Measurements from ENCODE around the gene SLC25A31.

SLC25A31 gene

DNA sequence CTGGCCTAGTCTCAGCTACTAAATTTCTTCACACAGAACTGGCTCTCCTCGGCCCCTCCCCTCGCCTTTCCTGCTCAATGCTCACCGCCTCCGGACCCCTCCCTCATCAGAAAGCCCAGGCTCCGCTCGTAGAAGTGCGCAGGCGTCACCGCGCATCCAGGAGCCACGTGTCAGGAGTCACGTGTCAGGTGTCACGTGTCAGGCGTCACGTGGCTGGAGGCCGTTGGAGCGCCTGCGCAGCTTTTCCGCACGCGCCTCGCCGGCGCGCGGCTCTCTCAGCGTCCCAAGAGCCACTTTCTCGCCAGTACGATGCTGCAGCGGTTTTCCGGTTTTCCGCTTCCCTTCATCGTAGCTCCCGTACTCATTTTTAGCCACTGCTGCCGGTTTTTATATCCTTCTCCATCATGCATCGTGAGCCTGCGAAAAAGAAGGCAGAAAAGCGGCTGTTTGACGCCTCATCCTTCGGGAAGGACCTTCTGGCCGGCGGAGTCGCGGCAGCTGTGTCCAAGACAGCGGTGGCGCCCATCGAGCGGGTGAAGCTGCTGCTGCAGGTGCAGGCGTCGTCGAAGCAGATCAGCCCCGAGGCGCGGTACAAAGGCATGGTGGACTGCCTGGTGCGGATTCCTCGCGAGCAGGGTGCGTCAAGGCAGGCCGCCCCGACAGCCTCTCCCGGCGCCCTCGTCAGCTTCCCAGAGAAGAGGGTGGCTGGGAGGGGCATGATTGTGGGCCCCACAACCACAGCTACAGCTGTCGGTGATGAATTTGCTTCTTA is at the start of gene SLC25A31:
SLC25A31 (plus strand) TSS at position 259 of the 772 bp plus-strand sequence; CDS start at position 405, 146 bp downstream.
- no peak within 1 kb of the TSS for H3K4me3 ChIP-seq (ENCODE audit: low read depth, low read length)
- TF ChIP-seq, protein P1, sequence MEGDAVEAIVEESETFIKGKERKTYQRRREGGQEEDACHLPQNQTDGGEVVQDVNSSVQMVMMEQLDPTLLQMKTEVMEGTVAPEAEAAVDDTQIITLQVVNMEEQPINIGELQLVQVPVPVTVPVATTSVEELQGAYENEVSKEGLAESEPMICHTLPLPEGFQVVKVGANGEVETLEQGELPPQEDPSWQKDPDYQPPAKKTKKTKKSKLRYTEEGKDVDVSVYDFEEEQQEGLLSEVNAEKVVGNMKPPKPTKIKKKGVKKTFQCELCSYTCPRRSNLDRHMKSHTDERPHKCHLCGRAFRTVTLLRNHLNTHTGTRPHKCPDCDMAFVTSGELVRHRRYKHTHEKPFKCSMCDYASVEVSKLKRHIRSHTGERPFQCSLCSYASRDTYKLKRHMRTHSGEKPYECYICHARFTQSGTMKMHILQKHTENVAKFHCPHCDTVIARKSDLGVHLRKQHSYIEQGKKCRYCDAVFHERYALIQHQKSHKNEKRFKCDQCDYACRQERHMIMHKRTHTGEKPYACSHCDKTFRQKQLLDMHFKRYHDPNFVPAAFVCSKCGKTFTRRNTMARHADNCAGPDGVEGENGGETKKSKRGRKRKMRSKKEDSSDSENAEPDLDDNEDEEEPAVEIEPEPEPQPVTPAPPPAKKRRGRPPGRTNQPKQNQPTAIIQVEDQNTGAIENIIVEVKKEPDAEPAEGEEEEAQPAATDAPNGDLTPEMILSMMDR (IDR thresholded peaks at IDR 0.05; ENCODE audit: low read depth, low read length, missing control alignments) = no peak
- in situ Hi-C loops (cut with HindIII; ENCODE audit: low sequenced_read_pairs) = no loop called here
- no peak for DNase-seq (ENCODE audit: low read depth)

DNA sequence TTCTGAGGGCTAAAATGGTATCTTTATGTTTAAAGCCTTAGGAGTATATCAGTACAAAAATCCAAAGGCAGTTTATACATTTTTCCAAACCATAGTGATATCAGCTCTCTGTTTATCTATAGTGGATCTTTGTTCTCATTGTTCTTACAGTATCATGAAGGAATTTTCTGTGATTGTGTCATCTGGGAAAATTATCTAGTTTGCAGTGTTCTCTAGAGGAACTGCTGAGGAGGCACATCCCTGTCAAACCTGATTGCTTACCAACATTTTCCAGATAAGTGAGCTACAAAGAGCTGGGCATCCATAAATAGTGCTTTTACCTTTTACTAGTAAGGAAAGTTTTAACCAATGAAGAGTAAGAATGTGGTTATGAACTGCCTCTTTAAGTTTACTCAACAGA is 44.9 kb upstream of the SLC25A31 start:
- TF ChIP-seq, protein P1 (IDR thresholded peaks at IDR 0.05; ENCODE audit: low read depth, low read length, missing control alignments) = no peak
- H3K4me3 ChIP-seq (ENCODE audit: low read depth, low read length) = no peak overlapping the region
- in situ Hi-C loops (cut with HindIII; ENCODE audit: low sequenced_read_pairs) = no loop called here
- DNase-seq (ENCODE audit: low read depth) = no peak

DNA sequence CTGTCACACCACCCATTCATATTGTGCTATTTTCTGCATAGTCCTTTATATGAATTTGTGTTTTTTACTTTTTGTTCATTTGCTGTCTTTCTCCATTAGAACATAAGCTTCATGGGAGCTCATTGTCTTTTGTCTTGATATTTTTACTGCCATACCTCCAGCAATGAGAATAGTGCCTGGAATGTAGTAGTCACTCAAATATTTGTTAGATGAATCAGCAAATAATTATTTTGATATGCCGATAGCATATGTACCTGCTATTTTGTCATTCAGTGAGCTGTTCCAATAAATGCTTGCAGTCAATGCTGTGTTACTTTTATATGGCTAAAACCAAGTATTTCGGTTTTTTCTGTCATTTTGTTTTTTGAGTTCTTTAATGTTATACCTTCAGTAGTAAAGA is 43.5 kb upstream of the SLC25A31 start:
- in situ Hi-C loops (cut with HindIII; ENCODE audit: low sequenced_read_pairs) = no loop called here
- H3K4me3 ChIP-seq (ENCODE audit: low read depth, low read length) = no peak overlapping the region
- DNase-seq (ENCODE audit: low read depth) = no peak
- TF ChIP-seq, protein P1 (IDR thresholded peaks at IDR 0.05; ENCODE audit: low read depth, low read length, missing control alignments) = no peak

DNA sequence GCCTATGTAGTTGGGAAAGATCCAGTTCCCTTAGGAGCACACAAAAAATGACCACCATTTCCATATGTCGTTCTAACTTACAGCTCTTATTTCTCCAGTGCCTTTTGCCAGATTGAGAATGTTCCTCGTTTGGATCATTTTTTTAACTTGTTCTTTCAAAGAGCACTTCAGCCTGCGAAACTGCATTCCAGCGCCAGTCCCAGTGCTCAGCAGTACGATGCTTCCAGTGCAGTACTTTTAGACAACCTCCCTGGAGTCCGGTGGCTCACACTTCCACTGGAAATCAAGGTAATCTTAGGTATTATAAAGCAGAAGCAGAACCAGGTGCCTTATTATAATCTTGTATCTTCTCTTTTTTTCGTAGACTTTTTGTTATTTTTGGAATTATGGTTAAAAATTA is 42.6 kb upstream of the SLC25A31 start:
- H3K4me3 ChIP-seq (ENCODE audit: low read depth, low read length) = no peak overlapping the region
- TF ChIP-seq, protein P1 (IDR thresholded peaks at IDR 0.05; ENCODE audit: low read depth, low read length, missing control alignments) = no peak
- no peak for DNase-seq (ENCODE audit: low read depth)
- in situ Hi-C loops (cut with HindIII; ENCODE audit: low sequenced_read_pairs) = no loop called here

DNA sequence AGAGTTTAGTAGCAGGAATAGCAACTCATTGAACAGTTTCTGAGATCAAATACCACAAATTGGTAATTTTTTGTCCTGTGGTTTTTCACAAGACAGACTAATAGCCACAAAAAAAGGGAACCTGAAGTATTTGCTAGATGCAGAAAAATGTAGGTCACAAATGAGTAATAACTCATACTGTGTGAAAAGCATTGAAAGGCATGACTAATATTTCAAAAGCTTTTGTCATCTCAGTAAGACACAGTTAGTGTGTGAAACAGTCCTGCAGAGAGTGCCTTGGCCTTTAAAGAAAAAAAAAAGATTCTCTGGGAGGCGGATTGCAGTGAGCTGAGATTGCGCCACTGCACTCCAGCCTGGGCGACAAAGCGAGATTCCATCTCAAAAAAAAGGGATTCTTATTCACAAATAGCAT is 31.4 kb upstream of the SLC25A31 start:
- no peak overlapping the region for H3K4me3 ChIP-seq (ENCODE audit: low read depth, low read length)
- TF ChIP-seq, protein P1 (IDR thresholded peaks at IDR 0.05; ENCODE audit: low read depth, low read length, missing control alignments) = no peak
- DNase-seq (ENCODE audit: low read depth) = peak; percentile 77
- in situ Hi-C loops (cut with HindIII; ENCODE audit: low sequenced_read_pairs) = no loop called here

DNA sequence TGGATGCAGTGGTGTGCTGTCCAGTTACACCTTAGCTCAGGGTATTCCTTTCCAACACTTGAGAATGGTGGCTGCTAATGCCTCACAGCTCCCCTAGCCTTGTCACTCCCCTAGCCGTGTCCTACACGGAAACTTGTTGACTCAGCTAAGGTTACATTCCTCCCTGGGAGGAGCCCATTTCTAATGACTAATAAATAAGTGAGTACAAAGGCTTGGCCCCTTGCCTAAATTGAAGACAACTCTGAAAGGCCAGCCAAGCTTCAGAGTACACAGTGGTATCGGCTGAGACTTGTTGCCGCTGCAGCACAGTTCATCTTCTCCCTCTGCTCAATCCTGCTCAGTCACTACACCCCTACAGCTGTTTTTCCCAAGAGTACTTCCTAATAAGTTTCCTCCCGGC is 21.2 kb upstream of the SLC25A31 start:
- H3K4me3 ChIP-seq (ENCODE audit: low read depth, low read length) = no peak overlapping the region
- TF ChIP-seq, protein P1 (IDR thresholded peaks at IDR 0.05; ENCODE audit: low read depth, low read length, missing control alignments) = no peak
- in situ Hi-C loops (cut with HindIII; ENCODE audit: low sequenced_read_pairs) = no loop called here
- DNase-seq (ENCODE audit: low read depth) = peak; percentile 28

Measured in astrocyte of the cerebellum (primary cell).